ENCODE data around the gene ASB10.

Gene ASB10

DNA sequence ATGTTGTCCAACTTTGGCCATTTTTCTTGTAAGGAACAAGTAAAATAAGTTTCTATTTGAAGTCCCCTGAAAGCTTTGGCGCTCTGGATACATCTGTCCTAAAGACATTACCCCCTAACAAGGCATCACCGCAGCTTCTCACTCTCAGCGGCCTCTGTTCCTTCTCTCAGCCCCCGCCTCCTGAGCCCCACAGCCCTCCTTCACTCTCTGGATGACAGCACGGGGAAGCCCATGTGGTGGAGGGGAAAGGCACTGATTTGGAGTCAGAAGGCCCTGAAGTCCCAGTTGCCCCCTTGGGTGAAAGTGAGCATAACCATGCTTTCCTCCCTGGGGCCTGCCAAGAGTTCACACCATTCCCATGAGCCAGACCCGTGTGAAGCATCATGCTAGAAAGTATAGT lies 18.7 kb upstream of the ASB10 start:
- H3K27ac ChIP-seq (ENCODE audit: insufficient read depth in 1 of 2, low read depth in 1 of 2, low read length in 2 of 2, poor library complexity in 1 of 2, severe bottlenecking in 2 of 2) = no peak overlapping the region
- peaks cover 0 to 25% (median 4%) of the 10 kb centered on the region in 5 experiments for H3K27me3 ChIP-seq (replicated peaks in 2 of 5; ENCODE audit: control insufficient read depth in 4 of 5, insufficient read depth in 5 of 5, low read length in 4 of 5)
- peaks cover 8 to 35% (median 27%) of the 10 kb centered on the region in 4 experiments for H3K4me1 ChIP-seq (ENCODE audit: control extremely low read depth in 1 of 4, control insufficient read depth in 4 of 4, insufficient read depth in 4 of 4, low read length in 3 of 4)
- ChIA-PET POLR2A (no interaction called here), CTCF (interaction anchor here (0.8 to 4.8 kb wide), 6 partner anchors 24 to 82 kb away, joined by 3 to 37 read pairs (median 4); no protein-coding TSS in a partner anchor)
- peak in 2 of 3 donors; percentile 38 to 58 for DNase-seq
- WGBS (ENCODE audit: insufficient coverage) = 89% methylated on average over 3 of the region's 6 CpGs
- H3K9me3 ChIP-seq (ENCODE audit: control extremely low read depth in 1 of 5, control insufficient read depth in 4 of 5, insufficient read depth in 2 of 5, low read depth in 1 of 5, low read length in 4 of 5) = no peaks in the 10 kb centered on the region
- H3K36me3 ChIP-seq (ENCODE audit: control insufficient read depth in 4 of 4, insufficient read depth in 4 of 4, low read length in 3 of 4) = no peaks in the 10 kb centered on the region
- no peak overlapping the region for H3K4me3 ChIP-seq (ENCODE audit: control insufficient read depth in 1 of 7, extremely low read depth in 1 of 7, insufficient read depth in 4 of 7, low read depth in 2 of 7, low read length in 6 of 7)

DNA sequence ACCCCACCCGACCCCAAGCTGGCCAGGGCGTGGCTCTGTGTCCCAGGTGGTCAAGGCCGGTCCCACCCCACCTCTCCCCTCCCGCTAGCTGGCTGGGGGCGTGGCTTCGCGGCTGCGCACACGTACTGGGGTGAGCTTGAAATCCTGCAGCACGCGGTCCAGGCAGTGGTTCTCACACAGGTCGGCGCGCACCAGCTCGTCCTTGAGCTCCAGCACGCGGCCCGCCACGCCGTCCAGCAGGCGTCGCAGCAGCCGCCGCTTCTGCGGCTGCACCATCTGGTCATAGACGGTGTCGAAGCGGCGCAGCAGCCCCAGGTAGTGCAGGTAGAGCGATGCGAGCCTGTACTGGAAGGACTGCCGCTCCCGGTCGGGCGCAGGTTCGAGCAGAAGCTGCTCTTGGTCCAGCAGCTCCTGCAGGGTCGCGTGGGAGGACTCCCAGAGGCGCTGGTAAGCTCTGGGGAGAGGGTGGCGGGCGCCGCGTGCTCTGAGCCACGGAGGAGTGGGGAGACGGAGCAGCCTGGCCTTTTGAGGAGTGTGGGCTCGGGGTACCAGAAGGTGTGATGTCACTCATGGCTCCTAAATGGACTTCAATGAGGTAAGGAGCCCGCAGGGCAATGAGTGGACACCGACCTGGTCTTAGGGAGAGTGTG lies 17.5 kb upstream of the ASB10 start:
- peak in 2 of 3 donors; percentile 9 to 18 for DNase-seq
- Histone ChIP-seq H3K4me1 (ENCODE audit: control extremely low read depth in 1 of 4, control insufficient read depth in 4 of 4, insufficient read depth in 4 of 4, low read length in 3 of 4) (peaks cover 8 to 35% (median 27%) of the 10 kb centered on the region in 4 experiments), H3K27ac (ENCODE audit: insufficient read depth in 1 of 2, low read depth in 1 of 2, low read length in 2 of 2, poor library complexity in 1 of 2, severe bottlenecking in 2 of 2) (no peak overlapping the region), H3K36me3 (ENCODE audit: control insufficient read depth in 4 of 4, insufficient read depth in 4 of 4, low read length in 3 of 4) (no peaks in the 10 kb centered on the region), H3K27me3 (replicated peaks in 2 of 5; ENCODE audit: control insufficient read depth in 4 of 5, insufficient read depth in 5 of 5, low read length in 4 of 5) (peaks cover 0 to 25% (median 4%) of the 10 kb centered on the region in 5 experiments), H3K4me3 (ENCODE audit: control insufficient read depth in 1 of 7, extremely low read depth in 1 of 7, insufficient read depth in 4 of 7, low read depth in 2 of 7, low read length in 6 of 7) (no peak overlapping the region), H3K9me3 (ENCODE audit: control extremely low read depth in 1 of 5, control insufficient read depth in 4 of 5, insufficient read depth in 2 of 5, low read depth in 1 of 5, low read length in 4 of 5) (no peaks in the 10 kb centered on the region)
- ChIA-PET POLR2A (no interaction called here), CTCF (interaction anchor here (0.8 to 4.8 kb wide), 7 partner anchors 23 to 147 kb away, joined by 3 to 37 read pairs (median 3); partner anchors contain the start of gene ABCF2)
- 88% methylated on average over 48 of the region's 48 CpGs for WGBS (ENCODE audit: insufficient coverage)

DNA sequence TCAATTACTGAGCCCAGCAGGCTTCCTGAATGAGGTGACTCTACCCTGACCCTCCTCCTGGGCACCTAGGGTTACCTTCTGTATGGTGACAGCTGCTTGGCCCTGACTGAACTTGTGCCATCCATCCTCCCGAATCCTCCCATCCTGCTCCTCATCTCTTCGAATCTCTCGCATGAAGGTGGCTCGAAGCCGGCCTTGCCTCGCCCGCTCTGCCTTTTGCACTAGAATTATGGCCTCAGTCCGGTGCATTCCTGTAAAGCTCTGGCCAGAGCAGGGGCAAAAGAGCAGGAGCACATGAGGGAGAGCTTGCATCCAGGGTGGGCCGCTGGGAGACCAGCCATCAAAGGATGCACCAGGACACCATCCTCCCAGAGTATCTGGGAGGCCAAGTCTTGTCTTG lies 15.8 kb upstream of the ASB10 start:
- ChIA-PET CTCF (no interaction called here), POLR2A (no interaction called here)
- Histone ChIP-seq H3K27me3 (replicated peaks in 2 of 5; ENCODE audit: control insufficient read depth in 4 of 5, insufficient read depth in 5 of 5, low read length in 4 of 5) (peaks cover 0 to 25% (median 7%) of the 10 kb centered on the region in 5 experiments), H3K27ac (ENCODE audit: insufficient read depth in 1 of 2, low read depth in 1 of 2, low read length in 2 of 2, poor library complexity in 1 of 2, severe bottlenecking in 2 of 2) (no peak overlapping the region), H3K4me3 (ENCODE audit: control insufficient read depth in 1 of 7, extremely low read depth in 1 of 7, insufficient read depth in 4 of 7, low read depth in 2 of 7, low read length in 6 of 7) (no peak overlapping the region), H3K4me1 (ENCODE audit: control extremely low read depth in 1 of 4, control insufficient read depth in 4 of 4, insufficient read depth in 4 of 4, low read length in 3 of 4) (peaks cover 5 to 24% (median 21%) of the 10 kb centered on the region in 4 experiments), H3K36me3 (ENCODE audit: control insufficient read depth in 4 of 4, insufficient read depth in 4 of 4, low read length in 3 of 4) (no peaks in the 10 kb centered on the region), H3K9me3 (ENCODE audit: control extremely low read depth in 1 of 5, control insufficient read depth in 4 of 5, insufficient read depth in 2 of 5, low read depth in 1 of 5, low read length in 4 of 5) (no peaks in the 10 kb centered on the region)
- WGBS (ENCODE audit: insufficient coverage) = 100% methylated on average over 2 of the region's 9 CpGs
- DNase-seq = no peak

DNA sequence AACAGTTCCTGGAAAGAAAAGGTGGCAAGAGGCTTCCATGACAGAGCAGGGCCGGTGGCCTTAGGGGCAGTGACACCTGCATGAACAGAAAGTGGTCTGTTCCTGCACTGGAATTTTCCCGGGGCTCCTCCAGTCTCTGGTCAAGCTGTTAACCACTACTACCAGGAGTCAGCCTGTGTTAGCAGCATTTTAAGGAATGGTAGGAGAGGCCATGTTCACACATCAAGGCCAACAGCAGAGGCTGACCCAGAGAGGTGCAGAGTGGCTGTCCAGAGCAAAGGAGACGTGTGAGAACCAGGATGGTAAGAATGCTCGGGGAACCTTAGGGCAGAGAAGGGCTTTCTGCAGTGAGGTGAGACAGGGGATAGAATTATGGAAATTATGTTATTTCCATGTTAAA lies 14.7 kb upstream of the ASB10 start:
- WGBS (ENCODE audit: insufficient coverage) = 84% methylated on average over 4 of the region's 4 CpGs
- Histone ChIP-seq H3K27ac (ENCODE audit: insufficient read depth in 1 of 2, low read depth in 1 of 2, low read length in 2 of 2, poor library complexity in 1 of 2, severe bottlenecking in 2 of 2) (no peak overlapping the region), H3K4me3 (ENCODE audit: control insufficient read depth in 1 of 7, extremely low read depth in 1 of 7, insufficient read depth in 4 of 7, low read depth in 2 of 7, low read length in 6 of 7) (no peak overlapping the region), H3K4me1 (ENCODE audit: control extremely low read depth in 1 of 4, control insufficient read depth in 4 of 4, insufficient read depth in 4 of 4, low read length in 3 of 4) (peaks cover 0 to 13% (median 10%) of the 10 kb centered on the region in 4 experiments), H3K27me3 (replicated peaks in 2 of 5; ENCODE audit: control insufficient read depth in 4 of 5, insufficient read depth in 5 of 5, low read length in 4 of 5) (peaks cover 0 to 25% (median 7%) of the 10 kb centered on the region in 5 experiments), H3K36me3 (ENCODE audit: control insufficient read depth in 4 of 4, insufficient read depth in 4 of 4, low read length in 3 of 4) (no peaks in the 10 kb centered on the region), H3K9me3 (ENCODE audit: control extremely low read depth in 1 of 5, control insufficient read depth in 4 of 5, insufficient read depth in 2 of 5, low read depth in 1 of 5, low read length in 4 of 5) (no peaks in the 10 kb centered on the region)
- DNase-seq = no peak
- ChIA-PET CTCF (no interaction called here), POLR2A (no interaction called here)

DNA sequence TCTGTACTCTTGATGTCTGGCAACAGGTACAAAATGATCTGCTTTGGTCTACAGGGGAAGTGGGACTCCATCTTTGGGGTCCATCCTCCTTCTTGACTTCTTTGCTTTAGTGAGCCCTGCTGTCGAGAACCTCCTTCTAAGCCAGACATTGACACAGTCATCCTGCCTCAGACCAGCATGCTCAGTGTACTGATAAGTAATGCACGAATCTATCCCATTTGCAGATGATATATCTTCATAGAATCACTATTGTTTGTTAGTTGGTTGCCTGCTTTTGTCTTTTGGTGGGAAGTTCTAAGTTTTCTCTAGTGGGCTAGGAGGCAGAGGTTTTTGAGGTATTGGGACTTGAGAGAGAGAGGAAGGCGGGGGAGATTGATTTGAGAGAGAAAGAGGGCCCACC lies 14.3 kb upstream of the ASB10 start:
- H3K4me3 ChIP-seq (ENCODE audit: control insufficient read depth in 1 of 7, extremely low read depth in 1 of 7, insufficient read depth in 4 of 7, low read depth in 2 of 7, low read length in 6 of 7) = no peak overlapping the region
- peaks cover 0 to 25% (median 9%) of the 10 kb centered on the region in 5 experiments for H3K27me3 ChIP-seq (replicated peaks in 2 of 5; ENCODE audit: control insufficient read depth in 4 of 5, insufficient read depth in 5 of 5, low read length in 4 of 5)
- POLR2A ChIA-PET = no interaction called here
- CTCF ChIA-PET = interaction anchor here (1.0 kb wide), 1 partner anchor 42 kb away, joined by 6 read pairs; no protein-coding TSS in a partner anchor
- DNase-seq = no peak
- H3K4me1 ChIP-seq (ENCODE audit: control extremely low read depth in 1 of 4, control insufficient read depth in 4 of 4, insufficient read depth in 4 of 4, low read length in 3 of 4) = peaks cover 0 to 9% (median 6%) of the 10 kb centered on the region in 4 experiments
- no CpG with 5 or more reads among the region's 3 CpGs for WGBS (ENCODE audit: insufficient coverage)
- no peak overlapping the region for H3K27ac ChIP-seq (ENCODE audit: insufficient read depth in 1 of 2, low read depth in 1 of 2, low read length in 2 of 2, poor library complexity in 1 of 2, severe bottlenecking in 2 of 2)
- H3K9me3 ChIP-seq (ENCODE audit: control extremely low read depth in 1 of 5, control insufficient read depth in 4 of 5, insufficient read depth in 2 of 5, low read depth in 1 of 5, low read length in 4 of 5) = no peaks in the 10 kb centered on the region
- no peaks in the 10 kb centered on the region for H3K36me3 ChIP-seq (ENCODE audit: control insufficient read depth in 4 of 4, insufficient read depth in 4 of 4, low read length in 3 of 4)

DNA sequence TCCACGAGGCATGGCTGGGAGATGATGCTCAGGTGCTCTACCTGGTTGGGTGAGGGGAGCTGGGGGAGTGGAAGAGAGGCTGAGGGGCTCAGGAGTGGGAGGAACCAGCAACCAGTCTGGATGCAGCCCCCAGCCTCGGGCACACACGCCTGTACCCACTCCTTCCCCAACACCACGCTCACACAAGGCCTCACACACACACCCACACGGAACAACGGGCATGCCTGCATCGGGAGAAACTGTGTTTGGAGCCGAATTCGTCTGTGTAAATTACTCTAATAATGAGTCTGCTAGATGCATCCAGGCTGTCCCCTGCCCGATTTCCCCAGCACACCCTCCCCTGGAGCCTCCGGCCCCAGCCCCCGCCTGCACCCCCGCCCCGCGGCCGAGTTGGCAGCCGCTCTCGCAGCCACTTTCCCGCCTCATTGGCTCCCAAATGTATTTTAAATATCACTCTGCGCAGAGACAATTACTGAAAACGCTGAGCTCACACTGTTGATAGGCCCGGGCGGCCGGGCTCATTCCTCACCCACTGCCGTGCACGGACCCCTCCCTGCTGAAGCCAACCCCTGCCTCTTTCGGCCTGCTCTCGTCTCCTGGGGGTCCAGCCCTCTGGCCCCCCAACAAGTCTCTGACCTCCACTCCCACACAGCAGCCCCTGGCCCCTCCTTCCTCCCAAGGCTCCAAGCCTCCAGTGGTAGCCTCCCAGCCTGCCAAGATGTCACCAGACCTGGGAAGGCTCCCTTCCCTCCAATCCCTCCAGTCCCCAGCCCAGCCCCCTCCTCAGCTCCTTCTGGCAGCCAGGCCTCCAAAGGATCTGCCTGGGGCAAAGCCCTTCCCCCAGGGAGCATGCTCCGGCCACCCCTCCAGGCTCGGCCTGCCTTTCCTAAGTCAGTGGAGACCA lies 12.1 kb upstream of the ASB10 start:
- H3K27ac ChIP-seq (ENCODE audit: insufficient read depth in 1 of 2, low read depth in 1 of 2, low read length in 2 of 2, poor library complexity in 1 of 2, severe bottlenecking in 2 of 2) = no peak overlapping the region
- no peaks in the 10 kb centered on the region for H3K9me3 ChIP-seq (ENCODE audit: control extremely low read depth in 1 of 5, control insufficient read depth in 4 of 5, insufficient read depth in 2 of 5, low read depth in 1 of 5, low read length in 4 of 5)
- ChIA-PET CTCF (interaction anchor here (0.8 to 1.6 kb wide), 5 partner anchors 8 to 75 kb away, joined by 3 to 4 read pairs (median 3); no protein-coding TSS in a partner anchor), POLR2A (no interaction called here)
- peaks cover 0 to 30% (median 21%) of the 10 kb centered on the region in 5 experiments for H3K27me3 ChIP-seq (replicated peaks in 2 of 5; ENCODE audit: control insufficient read depth in 4 of 5, insufficient read depth in 5 of 5, low read length in 4 of 5)
- no peaks in the 10 kb centered on the region for H3K36me3 ChIP-seq (ENCODE audit: control insufficient read depth in 4 of 4, insufficient read depth in 4 of 4, low read length in 3 of 4)
- 93% methylated on average over 23 of the region's 30 CpGs for WGBS (ENCODE audit: insufficient coverage)
- DNase-seq = no peak
- no peak overlapping the region for H3K4me3 ChIP-seq (ENCODE audit: control insufficient read depth in 1 of 7, extremely low read depth in 1 of 7, insufficient read depth in 4 of 7, low read depth in 2 of 7, low read length in 6 of 7)
- H3K4me1 ChIP-seq (ENCODE audit: control extremely low read depth in 1 of 4, control insufficient read depth in 4 of 4, insufficient read depth in 4 of 4, low read length in 3 of 4) = peaks cover 0 to 5% (median 0%) of the 10 kb centered on the region in 4 experiments

DNA sequence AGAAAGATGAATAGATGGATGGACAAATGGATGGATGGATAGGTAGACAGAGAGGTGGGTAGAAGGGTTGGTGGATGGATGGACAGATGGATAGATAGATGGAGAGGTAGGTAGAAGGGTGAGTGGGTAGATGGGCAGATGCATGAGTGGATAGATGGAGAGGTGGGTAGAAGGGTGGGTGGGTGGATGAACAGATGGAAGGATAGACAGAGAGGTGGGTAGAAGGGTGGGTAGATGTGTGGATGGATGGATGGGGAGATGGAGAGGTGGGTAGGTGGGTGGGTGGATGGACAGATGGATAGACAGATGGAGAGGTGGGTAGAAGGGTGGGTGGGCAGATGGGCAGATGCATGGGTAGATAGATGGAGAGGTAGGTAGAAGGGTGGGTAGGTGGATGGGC lies 10.9 kb upstream of the ASB10 start:
- H3K27me3 ChIP-seq (replicated peaks in 2 of 5; ENCODE audit: control insufficient read depth in 4 of 5, insufficient read depth in 5 of 5, low read length in 4 of 5) = peaks cover 0 to 21% (median 14%) of the 10 kb centered on the region in 5 experiments

More for the DNA sequence above, 10.9 kb upstream of the ASB10 start:
- no peak overlapping the region for H3K27ac ChIP-seq (ENCODE audit: insufficient read depth in 1 of 2, low read depth in 1 of 2, low read length in 2 of 2, poor library complexity in 1 of 2, severe bottlenecking in 2 of 2)
- ChIA-PET CTCF (no interaction called here), POLR2A (no interaction called here)
- H3K4me3 ChIP-seq (ENCODE audit: control insufficient read depth in 1 of 7, extremely low read depth in 1 of 7, insufficient read depth in 4 of 7, low read depth in 2 of 7, low read length in 6 of 7) = no peak overlapping the region
- no peaks in the 10 kb centered on the region for H3K9me3 ChIP-seq (ENCODE audit: control extremely low read depth in 1 of 5, control insufficient read depth in 4 of 5, insufficient read depth in 2 of 5, low read depth in 1 of 5, low read length in 4 of 5)
- H3K4me1 ChIP-seq (ENCODE audit: control extremely low read depth in 1 of 4, control insufficient read depth in 4 of 4, insufficient read depth in 4 of 4, low read length in 3 of 4) = peaks cover 0 to 5% (median 0%) of the 10 kb centered on the region in 4 experiments
- DNase-seq = no peak
- H3K36me3 ChIP-seq (ENCODE audit: control insufficient read depth in 4 of 4, insufficient read depth in 4 of 4, low read length in 3 of 4) = no peaks in the 10 kb centered on the region
